A549 treated with CORT108297 at 1 μM for 4 hours (cell line): Measurements from ENCODE around the gene HNRNPK. TPM values are rescaled to one million over a fixed set of nuclear protein-coding genes. Genes with fewer than 3 reads are reported as not detected.

Experiments
- total RNA-seq: library from RNA; stranded (reverse); fragments of 200-300 nt; extraction: Qiagen RNA extraction; gene quantifications from 5 replicates; pipeline ENCODE4 v1.2.3, GENCODE V29; 2022

The HNRNPK gene
- 519 to 681 TPM (median 534 TPM) in 5 replicates for total RNA-seq

DNA sequence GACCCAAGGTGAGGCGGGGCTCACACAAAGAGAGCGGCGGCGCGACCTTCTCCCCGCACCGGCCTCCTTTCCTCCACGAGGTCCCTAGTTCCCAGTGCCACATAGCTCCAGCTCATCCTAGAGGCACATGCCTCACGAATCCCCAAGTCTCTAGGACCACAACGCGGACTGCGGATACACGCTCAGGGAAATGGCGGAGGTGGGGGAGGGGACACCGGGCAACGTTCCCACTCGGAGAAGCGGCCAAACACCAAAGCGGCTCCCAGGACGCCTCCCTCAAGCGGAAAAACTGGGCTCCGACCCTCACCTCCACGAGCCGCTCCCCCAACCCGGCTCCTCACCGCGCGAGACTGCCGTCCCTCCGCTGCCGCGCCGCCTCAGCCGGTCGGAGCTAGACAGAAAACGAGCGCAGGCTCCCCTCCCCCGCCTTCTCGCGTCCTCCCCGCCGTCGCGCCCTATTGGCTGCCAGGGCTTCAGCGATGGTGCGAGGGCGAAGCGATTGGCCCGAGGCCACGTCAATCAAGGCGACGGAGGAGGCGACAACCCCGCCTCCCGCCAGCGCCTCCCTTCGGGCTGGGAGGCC lies at the start of gene HNRNPK:
TSS of gene HNRNPK (minus strand) at position 404 of the 583 bp plus-strand sequence. CDS start 1,963 bp downstream, outside the sequence.

GRCh38 chr9:83980395-83981125 lies 545 bp upstream of the HNRNPK start, which contains the start of gene RMI1:
TSS of gene RMI1 (plus strand) at chr9:83980805. CDS start at chr9:84000987, 20,182 bp downstream.

GRCh38 chr9:83920927-83921707 lies 58.9 kb downstream of the HNRNPK start, which contains the start of gene KIF27:
TSS of gene KIF27 (minus strand) at chr9:83921432. CDS start at chr9:83915591, 5,841 bp downstream.

Other genes with a start within 250 kb of the HNRNPK start
- 4.4 to 6.3 TPM (median 5.2 TPM) in 5 replicates for gene GKAP1, start 162.4 kb downstream of the HNRNPK start, total RNA-seq
- 1.0 to 1.3 TPM (median 1.2 TPM) in 5 replicates for gene KIF27, start 58.8 kb downstream of the HNRNPK start, total RNA-seq
- 9.4 to 15.5 TPM (median 11.0 TPM) in 5 replicates for gene RMI1, start 590 bp upstream of the HNRNPK start, total RNA-seq